Cardiac muscle cell (in vitro differentiated cells and primary cell): ENCODE data around the gene WHRN. TPM values are rescaled to one million over a fixed set of nuclear protein-coding genes. Genes with fewer than 3 reads are reported as not detected.
A peak's percentile ranks its signal among the peaks of the same experiment; 100 is the strongest.

ENCODE experiments used
- DNase-seq, 2 donors: peaks; one replicate each; pipeline versions ENCODE4 v3.0.0 to v3.0.0-alpha.2; 2010 to 2017; ENCODE audit warnings: low read depth in 1 of 2, low spot score in 1 of 2
- H3K27ac ChIP-seq: fragments of 200-600 bp; sonication (generic); 2 replicates; pipeline ENCODE4 v1.5.1; 2016
- H3K27me3 ChIP-seq: fragments of 200-600 bp; sonication (generic); 2 replicates; pipeline ENCODE4 v1.6.0; 2016; ENCODE audit warnings: control low read depth
- H3K36me3 ChIP-seq: fragments of 200-600 bp; sonication (generic); 2 replicates; pipeline ENCODE4 v1.5.1; 2016; ENCODE audit warnings: control low read depth
- H3K4me1 ChIP-seq: fragments of 200-600 bp; sonication (generic); 2 replicates; pipeline ENCODE4 v1.8.1; 2017; ENCODE audit warnings: low read depth, mild to moderate bottlenecking, mixed run types
- H3K4me3 ChIP-seq: fragments of 200-600 bp; sonication (generic); 2 replicates; pipeline ENCODE4 v1.5.1; 2016; ENCODE audit warnings: mild to moderate bottlenecking
- H3K9me3 ChIP-seq: fragments of 200-600 bp; sonication (generic); 2 replicates; pipeline ENCODE4 v1.5.1; 2017; ENCODE audit warnings: low read depth, mild to moderate bottlenecking, control low read depth
- CTCF ChIP-seq: IDR thresholded peaks from 2 replicates; pipeline ENCODE4 v1.5.1; 2012; ENCODE audit warnings: low read depth, mild to moderate bottlenecking, low read length
- polyA plus RNA-seq: library from polyadenylated mRNA; unstranded; fragments of >200 nt; fragmentation: Nextera tagmentation; extraction: Ambion mirVana; gene quantifications from 2 replicates; pipeline ENCODE4 v1.2.1, GENCODE V29; 2016
- total RNA-seq: library from RNA; depleted of rRNA; stranded (reverse); fragments of >200 nt; gene quantifications from 2 replicates; pipeline ENCODE4 v1.2.3, GENCODE V29; 2016

WHRN gene
- total and polyA plus RNA-seq, 2 experiments from 2014 or later, result 10.8 to 12.5 TPM

DNA sequence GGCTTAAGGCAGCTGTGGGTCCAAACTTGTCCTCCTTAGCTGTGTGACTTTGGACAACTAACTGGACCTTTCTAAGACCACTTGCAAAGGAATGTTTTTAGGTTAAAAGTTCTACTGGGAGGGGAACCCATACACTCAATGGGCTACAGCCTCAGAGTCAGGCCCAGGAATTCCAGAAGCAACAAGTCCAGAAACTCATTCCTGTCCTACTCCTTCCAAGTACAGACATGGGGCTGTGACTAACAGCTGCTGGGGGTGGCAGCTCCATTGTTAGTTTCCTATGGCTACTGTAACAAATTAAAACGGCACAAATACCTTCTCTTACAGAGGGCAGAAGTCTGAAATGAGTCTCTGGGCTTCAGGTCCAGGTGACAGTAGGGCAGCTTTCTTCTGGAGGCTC lies 105.1 kb downstream of the WHRN start:
- H3K27me3 ChIP-seq, result no peaks in the 10 kb centered on the region
- no peaks in the 10 kb centered on the region for H3K36me3 ChIP-seq
- H3K9me3 ChIP-seq, result no peaks in the 10 kb centered on the region
- no peak overlapping the region for H3K4me3 ChIP-seq
- peaks cover 5% of the 10 kb centered on the region for H3K4me1 ChIP-seq
- no peak overlapping the region for H3K27ac ChIP-seq
- TF ChIP-seq CTCF, result no peak
- no peak for DNase-seq

DNA sequence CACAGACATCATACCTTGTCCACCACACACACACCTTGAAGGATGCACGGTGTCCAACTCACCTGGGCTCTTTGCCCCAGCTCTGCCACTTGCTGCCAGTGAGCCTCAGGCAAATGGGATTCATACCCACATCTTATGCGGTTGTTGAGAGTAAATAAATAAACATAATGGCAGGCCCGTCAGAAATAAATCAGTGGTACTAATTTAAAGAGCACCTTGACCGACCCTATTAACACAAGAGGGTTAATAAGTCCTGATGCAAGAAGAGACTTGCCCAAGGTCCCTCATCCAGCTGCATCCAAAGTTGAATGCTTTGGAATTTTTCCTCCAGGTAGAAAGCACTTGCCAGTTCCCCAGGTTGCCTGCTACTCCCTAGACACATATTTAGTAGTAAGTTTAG lies 105.9 kb downstream of the WHRN start:
- no peak for DNase-seq
- H3K27me3 ChIP-seq, result no peaks in the 10 kb centered on the region
- peaks cover 7% of the 10 kb centered on the region for H3K4me1 ChIP-seq
- no peak overlapping the region for H3K27ac ChIP-seq
- H3K9me3 ChIP-seq, result no peaks in the 10 kb centered on the region
- no peak for TF ChIP-seq CTCF
- no peak overlapping the region for H3K4me3 ChIP-seq
- no peaks in the 10 kb centered on the region for H3K36me3 ChIP-seq

DNA sequence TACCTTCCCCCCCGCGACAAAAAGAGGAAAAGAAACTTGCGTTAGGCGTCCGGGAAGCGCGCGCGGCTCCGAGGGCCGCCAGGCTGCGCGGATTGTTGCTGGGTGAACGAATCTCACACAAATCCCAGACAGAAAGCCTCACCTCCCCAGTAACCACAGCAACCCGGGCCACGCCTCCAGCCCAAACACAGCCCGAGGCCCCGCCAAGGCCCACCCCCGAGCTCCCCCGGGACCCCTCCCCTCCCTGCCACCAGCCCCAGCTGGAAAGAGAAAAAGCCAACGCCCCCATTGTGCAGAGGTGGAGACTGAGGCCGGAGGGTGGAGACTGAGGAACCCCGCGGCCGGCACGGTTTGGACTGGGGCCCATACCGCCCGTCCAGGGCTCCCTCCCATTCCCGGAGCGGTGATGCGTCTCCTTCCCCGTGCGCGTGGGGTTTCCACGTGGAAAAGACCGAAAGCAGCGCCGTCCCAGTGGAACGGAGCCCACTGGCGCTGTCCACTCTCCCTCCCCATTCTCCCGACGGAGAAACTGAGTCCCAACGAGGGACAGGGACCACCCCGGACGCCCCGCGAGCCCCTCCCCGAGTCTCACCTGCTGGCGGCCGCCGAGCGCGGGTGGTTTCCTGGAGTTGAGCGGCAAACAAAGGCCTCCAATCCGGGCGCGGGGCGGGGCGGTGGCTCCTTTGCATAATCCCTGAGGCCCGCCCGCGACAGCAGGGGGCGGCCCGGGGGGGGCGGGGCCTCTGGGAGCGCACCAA lies 107.2 kb downstream of the WHRN start:
- peak overlapping the region; percentile 57 for H3K4me3 ChIP-seq
- H3K4me1 ChIP-seq, result peaks cover 7% of the 10 kb centered on the region
- no peaks in the 10 kb centered on the region for H3K27me3 ChIP-seq
- no peak overlapping the region for H3K27ac ChIP-seq
- peak; percentile 96 to 97 for DNase-seq
- no peaks in the 10 kb centered on the region for H3K9me3 ChIP-seq
- no peaks in the 10 kb centered on the region for H3K36me3 ChIP-seq
- TF ChIP-seq CTCF, result no peak

DNA sequence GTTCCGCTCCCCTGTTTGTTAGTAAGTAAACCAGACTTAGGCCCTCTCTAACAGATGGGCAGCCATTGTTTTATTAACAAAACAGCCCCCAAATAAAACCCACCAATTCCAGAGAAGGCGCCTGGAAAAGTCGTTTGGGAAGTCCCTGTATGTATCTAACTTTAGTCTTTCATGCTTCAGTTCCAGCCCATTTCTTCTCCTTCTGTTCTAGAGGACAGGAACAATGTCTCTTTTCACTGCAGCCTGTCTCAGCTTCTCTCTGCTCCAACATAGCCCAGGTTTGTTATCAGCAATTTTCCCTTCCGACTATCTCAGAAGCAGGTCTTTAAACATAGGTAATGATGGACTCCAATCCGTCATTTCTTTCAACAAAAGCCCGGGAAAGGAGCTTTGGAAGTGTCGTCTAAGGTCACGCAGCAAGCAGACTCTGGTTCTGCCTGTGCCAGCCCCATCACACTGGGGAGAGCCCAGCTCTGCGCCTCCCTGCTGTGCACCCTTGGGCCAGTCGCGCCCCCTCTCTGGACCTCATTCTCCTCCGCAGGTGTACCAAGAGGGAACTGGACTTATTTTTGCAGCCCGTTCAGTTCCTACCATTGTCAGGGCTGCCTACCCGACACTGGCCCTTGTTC lies 107.9 kb downstream of the WHRN start:
- Histone ChIP-seq H3K9me3 (no peaks in the 10 kb centered on the region), H3K4me3 (peak overlapping the region; percentile 57), H3K27me3 (no peaks in the 10 kb centered on the region), H3K36me3 (no peaks in the 10 kb centered on the region), H3K4me1 (peaks cover 12% of the 10 kb centered on the region), H3K27ac (no peak overlapping the region)
- no peak for DNase-seq
- TF ChIP-seq CTCF, result no peak

DNA sequence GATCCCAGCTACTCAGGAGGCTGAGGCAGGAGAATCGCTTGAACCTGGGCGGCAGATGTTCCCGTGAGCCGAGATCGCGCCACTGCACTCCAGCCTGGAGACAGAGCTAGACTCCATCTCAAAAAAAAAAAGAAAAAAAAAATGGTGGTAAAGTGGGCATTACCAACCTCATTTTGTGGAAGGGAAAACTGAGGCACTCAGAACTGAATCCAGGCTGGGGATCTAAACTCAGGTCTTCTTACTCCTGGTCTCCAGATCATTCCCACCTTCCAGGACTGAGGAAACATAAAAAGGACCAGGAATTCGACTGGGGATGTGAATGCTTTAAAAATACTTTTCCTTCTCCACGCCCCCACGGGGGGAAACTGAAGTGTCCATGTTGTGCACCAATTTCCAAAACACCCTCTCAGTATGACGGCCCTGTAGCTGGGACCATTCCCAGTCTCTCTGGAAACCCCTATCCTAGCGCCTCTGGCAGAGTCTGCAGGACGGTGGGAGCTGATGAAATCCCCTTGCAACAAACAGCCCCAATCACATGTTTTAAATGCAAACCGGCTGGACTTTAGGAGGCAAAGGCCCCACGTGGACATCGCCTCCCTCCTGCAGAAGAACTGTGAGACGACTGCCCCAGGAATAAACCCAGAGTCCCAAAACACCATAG lies 108.6 kb downstream of the WHRN start:
- Histone ChIP-seq H3K27me3 (no peaks in the 10 kb centered on the region), H3K9me3 (no peaks in the 10 kb centered on the region), H3K36me3 (no peaks in the 10 kb centered on the region), H3K27ac (no peak overlapping the region), H3K4me1 (peaks cover 13% of the 10 kb centered on the region), H3K4me3 (no peak overlapping the region)
- peak in 1 of 2 donors; percentile 89 for DNase-seq
- no peak for TF ChIP-seq CTCF
